GM21737 (cell line): ENCODE measurements around the gene TMCC1.
"Not testable (repeated sequence)": the region's sequence is repeated elsewhere in the genome, so short reads cannot be mapped to it uniquely, and the experiment has no call there.

Experiments
- ATAC-seq: cut with Tn5 transposase; IDR thresholded peaks from one replicate; pipeline ENCODE4 v1.9.1; 2021; ENCODE audit warnings: mild to moderate bottlenecking, moderate library complexity; ENCODE audit not compliant: unreplicated experiment

The TMCC1 gene

GRCh38 chr3:129734449-129734848, 159.1 kb downstream of the TMCC1 start:
- no peak for ATAC-seq

GRCh38 chr3:129732200-129732876, 161.2 kb downstream of the TMCC1 start:
- no peak for ATAC-seq

GRCh38 chr3:129727707-129728106, 165.8 kb downstream of the TMCC1 start:
- ATAC-seq: no peak

GRCh38 chr3:129723558-129724324, 169.8 kb downstream of the TMCC1 start:
- ATAC-seq: no peak

- ATAC-seq: no peak
These were observed 171.0 kb downstream of the TMCC1 start for GRCh38 chr3:129722527-129722926.

GRCh38 chr3:129718201-129718600, 175.3 kb downstream of the TMCC1 start:
- ATAC-seq: no peak

GRCh38 chr3:129715854-129716253, 177.7 kb downstream of the TMCC1 start:
- ATAC-seq: no peak

GRCh38 chr3:129708328-129708861, 185.1 kb downstream of the TMCC1 start:
- ATAC-seq: no peak

- no peak for ATAC-seq
These were observed 188.2 kb downstream of the TMCC1 start for GRCh38 chr3:129705274-129705673.

GRCh38 chr3:129703913-129704312, 189.6 kb downstream of the TMCC1 start:
- no peak for ATAC-seq

GRCh38 chr3:129702934-129703712, 190.4 kb downstream of the TMCC1 start:
- ATAC-seq: no peak

- no peak for ATAC-seq
These were observed 192.3 kb downstream of the TMCC1 start for GRCh38 chr3:129701161-129701560.

- ATAC-seq: no peak
These were observed 193.9 kb downstream of the TMCC1 start for GRCh38 chr3:129699612-129700011.

- no peak for ATAC-seq
These were observed 194.3 kb downstream of the TMCC1 start for GRCh38 chr3:129699199-129699598.

GRCh38 chr3:129697229-129697969, 196.1 kb downstream of the TMCC1 start:
- ATAC-seq: no peak

- not testable (repeated sequence) for ATAC-seq
These were observed 197.1 kb downstream of the TMCC1 start for GRCh38 chr3:129696430-129696829.

GRCh38 chr3:129695230-129695629, 198.3 kb downstream of the TMCC1 start:
- no peak for ATAC-seq

- ATAC-seq: no peak
These were observed 199.3 kb downstream of the TMCC1 start for GRCh38 chr3:129694228-129694627.

- ATAC-seq: no peak
These were observed 200.8 kb downstream of the TMCC1 start for GRCh38 chr3:129692743-129693142.

- no peak for ATAC-seq
These were observed 202.5 kb downstream of the TMCC1 start for GRCh38 chr3:129690963-129691362.

GRCh38 chr3:129690406-129690805, 203.1 kb downstream of the TMCC1 start:
- no peak for ATAC-seq
